Left lung (tissue), 10 donors: ENCODE results near the gene MSH5. TPM values are rescaled to one million over a fixed set of nuclear protein-coding genes. Genes with fewer than 3 reads are reported as not detected.
A peak's percentile ranks its signal among the peaks of the same experiment; 100 is the strongest.

Source experiments
- ATAC-seq: fragments of 200-7000 bp; cut with Tn5 transposase; one replicate; pipeline ENCODE4 v1.9.1; 2020; ENCODE audit warnings: moderate library complexity
- DNase-seq, 4 donors: peaks; one replicate each; pipeline ENCODE4 v3.0.0-alpha.2; 2013 to 2020
- H3K27ac ChIP-seq, 2 donors: fragments of 200-600 bp; sonication (generic) in 1 of 2; one replicate each; pipeline versions ENCODE4 v1.5.0 to v1.8.0; 2020 to 2021
- H3K27me3 ChIP-seq, 2 donors: fragments of 200-600 bp; sonication (generic) in 1 of 2; one replicate each; pipeline versions ENCODE4 v1.5.0 to v1.8.0; 2020 to 2021
- H3K36me3 ChIP-seq, 2 donors: fragments of 200-600 bp; sonication (generic) in 1 of 2; one replicate each; pipeline versions ENCODE4 v1.5.0 to v1.8.0; 2020 to 2021
- H3K4me1 ChIP-seq, 2 donors: fragments of 200-600 bp; one replicate each; pipeline ENCODE4 v1.8.0; 2021
- H3K4me3 ChIP-seq, 2 donors: fragments of 200-600 bp; sonication (generic) in 1 of 2; one replicate each; pipeline versions ENCODE4 v1.5.0 to v1.8.0; 2020 to 2021; ENCODE audit warnings: mild to moderate bottlenecking in 1 of 2
- H3K9me3 ChIP-seq, 2 donors: fragments of 200-600 bp; sonication (generic) in 1 of 2; one replicate each; pipeline versions ENCODE4 v1.5.0 to v1.8.0; 2020 to 2021
- intact Hi-C, 2 donors: fragments of 100-400 bp; cut with DNase I; formaldehyde crosslinking; loops; one replicate each; pipeline versions ENCODE4 v1.11.2 to v1.14.2; 2022
- polyA plus RNA-seq, 6 donors: library from polyadenylated mRNA; unstranded; fragments of 120-200 nt; gene quantifications; one replicate each; pipeline ENCODE4 v1.2.1, GENCODE V29; 2013; ENCODE audit not compliant: insufficient read length in 6 of 6
- total RNA-seq, 2 donors: library from RNA; stranded (reverse); fragmentation: NEBNext Ultra II Directional; extraction: Animal tissue kit (Norgen Biotek cat#: 25700); gene quantifications; one replicate each; pipeline ENCODE4 v1.2.1, GENCODE V29; 2021
- TF ChIP-seq, protein P1 (sequence below), 2 donors: fragments of 200-600 bp; sonication (generic) in 1 of 2; IDR thresholded peaks; one replicate each; pipeline versions ENCODE4 v1.5.0 to v1.8.0; 2021; ENCODE audit warnings: antibody characterized with exemption in 2 of 2
- donor health status: DM: no; HTN: yes; CAD: no.
- donor health status: DM: no; HTN: no; CAD: no.

The MSH5 gene
- total and polyA plus RNA-seq, 8 donors = 9.7 to 49.8 (median 36.7) TPM

DNA sequence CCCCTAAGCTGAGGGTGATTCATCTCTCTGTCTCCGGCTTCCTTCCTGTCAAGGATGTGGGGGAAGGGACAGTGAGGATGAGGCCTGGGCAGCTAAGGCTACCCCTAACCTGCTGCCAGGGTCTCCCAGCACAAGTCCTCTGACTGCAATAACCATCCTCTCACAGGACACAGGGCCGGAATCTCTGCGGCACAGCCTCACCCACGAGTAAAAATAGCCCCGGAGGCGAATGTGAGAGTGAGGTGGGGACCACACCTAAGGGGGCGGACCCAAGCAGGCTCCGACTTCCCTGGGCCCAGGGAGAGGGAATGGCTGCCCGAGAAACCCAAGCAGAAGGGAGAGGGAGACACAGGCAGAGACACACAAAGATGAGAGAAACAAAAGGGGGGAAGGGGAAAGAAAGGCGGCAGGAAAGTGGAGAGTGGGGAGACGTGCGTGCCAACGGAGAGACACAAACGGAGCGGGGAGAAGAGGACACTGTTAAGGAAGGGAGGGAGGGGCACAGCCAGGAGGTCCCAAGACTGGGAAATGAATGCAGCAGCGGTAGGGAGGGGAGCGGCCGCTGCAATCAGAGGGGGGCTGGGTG is 4.9 kb upstream of the MSH5 start:
- DNase-seq = peak in 2 of 4 donors; percentile 66 to 81
- Histone ChIP-seq H3K4me1 (peaks cover 32 to 77% of the 10 kb centered on the region in 2 donors), H3K27me3 (no peaks in the 10 kb centered on the region), H3K4me3 (peak overlapping the region; percentile 78 to 97), H3K36me3 (peaks cover 4 to 42% of the 10 kb centered on the region in 2 donors), H3K9me3 (no peaks in the 10 kb centered on the region), H3K27ac (peak overlapping the region; percentile 93 to 97)
- peak; percentile 14 for ATAC-seq
- intact Hi-C loops = no loop called here
- TF ChIP-seq, protein P1, sequence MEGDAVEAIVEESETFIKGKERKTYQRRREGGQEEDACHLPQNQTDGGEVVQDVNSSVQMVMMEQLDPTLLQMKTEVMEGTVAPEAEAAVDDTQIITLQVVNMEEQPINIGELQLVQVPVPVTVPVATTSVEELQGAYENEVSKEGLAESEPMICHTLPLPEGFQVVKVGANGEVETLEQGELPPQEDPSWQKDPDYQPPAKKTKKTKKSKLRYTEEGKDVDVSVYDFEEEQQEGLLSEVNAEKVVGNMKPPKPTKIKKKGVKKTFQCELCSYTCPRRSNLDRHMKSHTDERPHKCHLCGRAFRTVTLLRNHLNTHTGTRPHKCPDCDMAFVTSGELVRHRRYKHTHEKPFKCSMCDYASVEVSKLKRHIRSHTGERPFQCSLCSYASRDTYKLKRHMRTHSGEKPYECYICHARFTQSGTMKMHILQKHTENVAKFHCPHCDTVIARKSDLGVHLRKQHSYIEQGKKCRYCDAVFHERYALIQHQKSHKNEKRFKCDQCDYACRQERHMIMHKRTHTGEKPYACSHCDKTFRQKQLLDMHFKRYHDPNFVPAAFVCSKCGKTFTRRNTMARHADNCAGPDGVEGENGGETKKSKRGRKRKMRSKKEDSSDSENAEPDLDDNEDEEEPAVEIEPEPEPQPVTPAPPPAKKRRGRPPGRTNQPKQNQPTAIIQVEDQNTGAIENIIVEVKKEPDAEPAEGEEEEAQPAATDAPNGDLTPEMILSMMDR (IDR thresholded peaks at IDR 0.05) = no peak

DNA sequence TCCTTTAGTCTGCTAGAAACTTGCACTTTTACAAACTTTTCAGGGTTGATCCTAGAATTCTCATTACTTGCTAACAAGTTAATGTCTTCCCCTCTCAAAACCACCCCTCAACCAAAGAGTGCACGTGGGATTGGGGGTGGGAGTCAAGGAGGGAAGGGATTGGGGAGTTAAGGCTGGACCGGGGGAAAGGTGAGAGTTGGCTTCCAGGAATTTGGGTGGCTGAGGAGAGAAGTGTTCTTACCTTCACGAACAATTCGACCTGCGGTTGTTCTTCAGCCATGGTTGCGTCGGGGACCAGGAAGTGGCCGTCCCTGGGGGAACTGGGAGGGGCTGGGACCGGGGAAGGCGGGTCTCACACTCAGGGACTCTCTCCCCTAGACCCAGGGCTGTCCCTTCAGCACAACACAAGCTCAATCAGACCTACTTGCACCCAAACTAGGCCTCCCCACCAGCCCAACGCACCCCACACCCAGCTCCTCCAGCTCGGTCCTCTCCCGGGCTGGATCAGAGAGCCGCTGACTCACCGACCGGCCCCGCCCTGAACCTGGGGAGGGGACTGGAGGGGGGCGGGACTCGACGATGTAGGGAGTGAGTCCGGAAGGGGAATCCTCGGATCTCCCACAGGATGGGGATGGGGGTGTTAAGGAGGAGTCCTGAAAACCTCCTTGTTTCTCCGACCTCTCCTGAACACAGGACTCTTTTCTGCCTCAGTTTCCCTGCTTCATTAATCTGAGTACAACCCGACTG is 3.6 kb upstream of the MSH5 start, which contains the start of gene CLIC1:
Gene CLIC1 (minus strand): TSS at position 510 of the 747 bp plus-strand sequence. CDS start 230 bp downstream, at position 280.
- H3K4me1 ChIP-seq = peaks cover 33 to 73% of the 10 kb centered on the region in 2 donors
- TF ChIP-seq, protein P1 (IDR thresholded peaks at IDR 0.05) = no peak
- H3K27me3 ChIP-seq = no peaks in the 10 kb centered on the region
- H3K36me3 ChIP-seq = peaks cover 4 to 31% of the 10 kb centered on the region in 2 donors
- DNase-seq (peak; percentile 74 to 97 (median 90)), ATAC-seq (peak; percentile 66)
- intact Hi-C loops = no loop called here
- peak within 1 kb of the TSS; percentile 93 to 97 for H3K27ac ChIP-seq
- peak within 1 kb of the TSS; percentile 78 to 97 for H3K4me3 ChIP-seq
- no peaks in the 10 kb centered on the region for H3K9me3 ChIP-seq

DNA sequence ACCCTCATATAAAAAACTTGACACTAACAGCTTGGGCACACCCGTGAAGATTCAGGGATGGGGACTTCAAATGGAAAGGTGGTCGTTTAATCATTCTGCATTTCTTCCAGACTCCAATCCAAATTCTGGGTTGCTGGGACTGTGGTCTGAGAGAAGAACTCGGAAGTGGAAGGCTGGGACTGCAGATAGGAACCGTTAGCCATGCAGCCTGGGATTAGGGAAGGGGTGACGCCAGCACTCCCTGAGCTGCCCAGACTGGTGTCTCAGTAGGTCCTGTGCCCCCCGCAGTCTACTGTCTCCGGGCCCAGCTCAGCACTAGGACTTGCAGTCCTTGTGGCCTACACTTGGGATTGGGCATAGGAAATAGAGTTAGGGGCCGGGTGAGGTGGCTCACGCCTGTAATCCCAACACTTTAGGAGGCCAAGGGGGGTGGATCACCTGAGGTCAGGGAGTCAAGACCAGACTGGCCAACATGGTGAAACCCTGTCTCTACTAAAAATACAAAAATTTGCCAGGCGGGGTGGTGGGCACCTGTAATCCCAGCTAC is 3.0 kb upstream of the MSH5 start:
- ATAC-seq = no peak

DNA sequence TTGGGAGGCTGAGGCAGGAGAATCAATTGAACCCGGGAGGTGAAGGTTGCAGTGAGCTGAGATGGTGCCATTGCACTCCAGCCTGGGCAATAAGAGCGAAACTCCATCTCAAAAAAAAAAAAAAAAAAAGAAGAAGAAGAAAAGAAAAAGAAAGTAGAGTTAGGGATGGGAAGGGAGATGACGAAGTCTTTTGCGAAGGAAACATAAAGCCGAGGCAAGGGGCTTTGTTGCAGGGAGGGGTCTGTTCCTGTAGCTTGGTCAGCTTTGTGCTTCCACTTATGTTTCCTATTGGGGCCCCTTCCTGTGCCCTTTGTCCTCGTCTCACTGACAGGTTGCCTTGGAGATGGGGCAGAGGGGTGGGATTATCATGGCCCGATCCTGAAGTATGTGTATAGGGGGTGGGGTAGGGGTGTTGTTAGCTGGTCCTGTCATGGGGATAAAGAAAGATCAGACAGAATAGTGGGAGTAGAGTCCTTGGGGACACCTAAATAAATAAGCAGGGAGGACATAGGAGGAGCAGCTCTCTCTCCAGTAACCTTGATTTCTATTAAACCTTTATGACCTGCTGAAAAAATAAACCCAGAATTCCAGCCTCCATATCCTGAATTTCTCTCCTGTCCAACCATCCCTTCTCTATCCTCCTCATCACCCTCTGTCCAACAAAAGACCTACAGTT is 2.4 kb upstream of the MSH5 start:
- no peaks in the 10 kb centered on the region for H3K9me3 ChIP-seq
- DNase-seq (peak in 1 of 4 donors; percentile 62), ATAC-seq (no peak)
- intact Hi-C loops = no loop called here
- peak overlapping the region; percentile 93 to 97 for H3K27ac ChIP-seq
- H3K4me1 ChIP-seq = peaks cover 33 to 61% of the 10 kb centered on the region in 2 donors
- peaks cover 4 to 18% of the 10 kb centered on the region in 2 donors for H3K36me3 ChIP-seq
- H3K27me3 ChIP-seq = no peaks in the 10 kb centered on the region
- H3K4me3 ChIP-seq = peak overlapping the region in 1 of 2 donors; percentile 97
- TF ChIP-seq, protein P1 (IDR thresholded peaks at IDR 0.05) = no peak

More for the DNA sequence above, 3.0 kb upstream of the MSH5 start:
- intact Hi-C loops = no loop called here
- H3K4me1 ChIP-seq = peaks cover 33 to 67% of the 10 kb centered on the region in 2 donors
- TF ChIP-seq, protein P1 (IDR thresholded peaks at IDR 0.05) = no peak
- DNase-seq = no peak
- H3K4me3 ChIP-seq = peak overlapping the region; percentile 78 to 97
- no peaks in the 10 kb centered on the region for H3K27me3 ChIP-seq
- no peaks in the 10 kb centered on the region for H3K9me3 ChIP-seq
- peaks cover 4 to 24% of the 10 kb centered on the region in 2 donors for H3K36me3 ChIP-seq
- peak overlapping the region; percentile 93 to 97 for H3K27ac ChIP-seq
